Measurements from ENCODE around the gene UBE2D4.

- TF ChIP-seq POLR2A (IDR thresholded peaks at IDR 0.05; ENCODE audit: low read length) = no peak
- TF ChIP-seq GATA1 (IDR thresholded peaks at IDR 0.05; ENCODE audit: low read depth, low read length) = no peak
Measured at GRCh38 chr7:43933902-43934560, 7.8 kb downstream of the UBE2D4 start.
